SK-N-SH treated with all-trans-retinoic acid at 6 μM for 48 hours (cell line): ENCODE results near the gene SPP1.

ENCODE experiments used
- ATAC-seq: fragments of 200-7000 bp; cut with Tn5 transposase; 3 replicates; pipeline ENCODE4 v1.9.1; 2020; ENCODE audit warnings: mild to moderate bottlenecking, moderate library complexity
- ARNTL ChIP-seq: fragments of 450-650 bp; formaldehyde crosslinking; IDR thresholded peaks from 2 replicates; pipeline ENCODE4 v1.5.0; 2020; ENCODE audit warnings: low read depth, mild to moderate bottlenecking, moderate library complexity, borderline replicate concordance
- BACH2 ChIP-seq: fragments of 250-450 bp; sonication (Bioruptor Pico); IDR thresholded peaks from 2 replicates; pipeline ENCODE4 v1.9.0; 2021; ENCODE audit warnings: mild to moderate bottlenecking, borderline replicate concordance
- ESRRG ChIP-seq: fragments of 250-450 bp; sonication (Bioruptor Pico); IDR thresholded peaks from 2 replicates; pipeline ENCODE4 v1.6.1; 2021; ENCODE audit warnings: mild to moderate bottlenecking
- GLIS3 ChIP-seq: fragments of 250-450 bp; sonication (Bioruptor Pico); IDR thresholded peaks from 2 replicates; pipeline ENCODE4 v1.5.0; 2020; ENCODE audit warnings: mild to moderate bottlenecking, moderate library complexity
- ISL1 ChIP-seq: fragments of 250-450 bp; sonication (Bioruptor Pico); IDR thresholded peaks from 2 replicates; pipeline ENCODE4 v2.1.2; 2022; ENCODE audit warnings: mild to moderate bottlenecking, moderate library complexity
- POU6F1 ChIP-seq: fragments of 250-450 bp; sonication (Bioruptor Pico); IDR thresholded peaks from 2 replicates; pipeline ENCODE4 v1.8.0; 2021; ENCODE audit warnings: low read depth, mild to moderate bottlenecking, moderate library complexity, borderline replicate concordance
- PPARA ChIP-seq: fragments of 250-450 bp; sonication (Bioruptor Pico); IDR thresholded peaks from 2 replicates; pipeline ENCODE4 v1.5.0; 2020; ENCODE audit warnings: mild to moderate bottlenecking, borderline replicate concordance
- RARB ChIP-seq: fragments of 250-450 bp; sonication (Bioruptor Pico); IDR thresholded peaks from 2 replicates; pipeline ENCODE4 v1.8.0; 2021; ENCODE audit warnings: mild to moderate bottlenecking, moderate library complexity
- SNAI2 ChIP-seq: fragments of 250-450 bp; sonication (Bioruptor Pico); IDR thresholded peaks from 2 replicates; pipeline ENCODE4 v1.5.0; 2020; ENCODE audit warnings: mild to moderate bottlenecking, moderate library complexity
- TCF4 ChIP-seq: fragments of 250-450 bp; sonication (Bioruptor Pico); IDR thresholded peaks from 2 replicates; pipeline ENCODE4 v1.8.0; 2021; ENCODE audit warnings: mild to moderate bottlenecking, moderate library complexity, borderline replicate concordance
- TOX ChIP-seq: fragments of 250-450 bp; sonication (Bioruptor Pico); IDR thresholded peaks from 2 replicates; pipeline ENCODE4 v1.8.0; 2021; ENCODE audit warnings: mild to moderate bottlenecking, moderate library complexity, borderline replicate concordance
- ZC3H10 ChIP-seq: fragments of 250-450 bp; sonication (Bioruptor Pico); IDR thresholded peaks from 2 replicates; pipeline ENCODE4 v1.5.1; 2021; ENCODE audit warnings: mild to moderate bottlenecking, moderate library complexity
- ZFP3 ChIP-seq: fragments of 250-450 bp; sonication (Bioruptor Pico); IDR thresholded peaks from 2 replicates; pipeline ENCODE4 v1.5.0; 2020; ENCODE audit warnings: mild to moderate bottlenecking, moderate library complexity
- ZFP30 ChIP-seq: fragments of 450-650 bp; formaldehyde crosslinking; IDR thresholded peaks from 2 replicates; pipeline ENCODE4 v1.5.0; 2022; ENCODE audit warnings: mild to moderate bottlenecking, moderate library complexity
- ZNF565 ChIP-seq: fragments of 450-650 bp; formaldehyde crosslinking; conservative IDR thresholded peaks from 2 replicates; pipeline ENCODE4 v1.5.0; 2020; ENCODE audit warnings: low read depth, mild to moderate bottlenecking, moderate library complexity
- ZNF70 ChIP-seq: fragments of 450-650 bp; formaldehyde crosslinking; IDR thresholded peaks from 2 replicates; pipeline ENCODE4 v1.5.0; 2020; ENCODE audit warnings: mild to moderate bottlenecking, moderate library complexity
- ZNF8 ChIP-seq: fragments of 450-650 bp; formaldehyde crosslinking; IDR thresholded peaks from 2 replicates; pipeline ENCODE4 v1.5.0; 2020; ENCODE audit warnings: mild to moderate bottlenecking, moderate library complexity
- TF ChIP-seq, protein P1 (sequence below): fragments of 250-450 bp; sonication (Bioruptor Pico); IDR thresholded peaks from 2 replicates; pipeline ENCODE4 v1.5.1; 2020; ENCODE audit warnings: low read depth, mild to moderate bottlenecking, moderate library complexity
- TF ChIP-seq, protein P2 (sequence below): fragments of 250-450 bp; sonication (Bioruptor Pico); IDR thresholded peaks from 2 replicates; pipeline ENCODE4 v1.5.1; 2021; ENCODE audit warnings: mild to moderate bottlenecking, moderate library complexity
- TF ChIP-seq, protein P3 (sequence below): fragments of 250-450 bp; sonication (Bioruptor Pico); IDR thresholded peaks from 2 replicates; pipeline ENCODE4 v1.8.0; 2020; ENCODE audit warnings: mild to moderate bottlenecking, moderate library complexity, borderline replicate concordance

Gene SPP1

GRCh38 chr4:87932718-87933141 lies 42.8 kb upstream of the SPP1 start:
- no peak for TF ChIP-seq BACH2
- TF ChIP-seq ZC3H10 (CRISPR knock-in tag), result no peak
- TF ChIP-seq, protein P1, sequence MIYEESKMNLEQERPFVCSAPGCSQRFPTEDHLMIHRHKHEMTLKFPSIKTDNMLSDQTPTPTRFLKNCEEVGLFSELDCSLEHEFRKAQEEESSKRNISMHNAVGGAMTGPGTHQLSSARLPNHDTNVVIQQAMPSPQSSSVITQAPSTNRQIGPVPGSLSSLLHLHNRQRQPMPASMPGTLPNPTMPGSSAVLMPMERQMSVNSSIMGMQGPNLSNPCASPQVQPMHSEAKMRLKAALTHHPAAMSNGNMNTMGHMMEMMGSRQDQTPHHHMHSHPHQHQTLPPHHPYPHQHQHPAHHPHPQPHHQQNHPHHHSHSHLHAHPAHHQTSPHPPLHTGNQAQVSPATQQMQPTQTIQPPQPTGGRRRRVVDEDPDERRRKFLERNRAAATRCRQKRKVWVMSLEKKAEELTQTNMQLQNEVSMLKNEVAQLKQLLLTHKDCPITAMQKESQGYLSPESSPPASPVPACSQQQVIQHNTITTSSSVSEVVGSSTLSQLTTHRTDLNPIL, result no peak
- no peak for TF ChIP-seq PPARA
- no peak for TF ChIP-seq ZNF565
- no peak for TF ChIP-seq GLIS3
- no peak for TF ChIP-seq TOX
- no peak for TF ChIP-seq ESRRG (CRISPR knock-in tag)
- no peak for TF ChIP-seq RARB (CRISPR knock-in tag)
- TF ChIP-seq POU6F1, result no peak
- TF ChIP-seq, protein P2, sequence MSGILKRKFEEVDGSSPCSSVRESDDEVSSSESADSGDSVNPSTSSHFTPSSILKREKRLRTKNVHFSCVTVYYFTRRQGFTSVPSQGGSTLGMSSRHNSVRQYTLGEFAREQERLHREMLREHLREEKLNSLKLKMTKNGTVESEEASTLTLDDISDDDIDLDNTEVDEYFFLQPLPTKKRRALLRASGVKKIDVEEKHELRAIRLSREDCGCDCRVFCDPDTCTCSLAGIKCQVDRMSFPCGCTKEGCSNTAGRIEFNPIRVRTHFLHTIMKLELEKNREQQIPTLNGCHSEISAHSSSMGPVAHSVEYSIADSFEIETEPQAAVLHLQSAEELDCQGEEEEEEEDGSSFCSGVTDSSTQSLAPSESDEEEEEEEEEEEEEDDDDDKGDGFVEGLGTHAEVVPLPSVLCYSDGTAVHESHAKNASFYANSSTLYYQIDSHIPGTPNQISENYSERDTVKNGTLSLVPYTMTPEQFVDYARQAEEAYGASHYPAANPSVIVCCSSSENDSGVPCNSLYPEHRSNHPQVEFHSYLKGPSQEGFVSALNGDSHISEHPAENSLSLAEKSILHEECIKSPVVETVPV, result no peak
- TF ChIP-seq, protein P3, sequence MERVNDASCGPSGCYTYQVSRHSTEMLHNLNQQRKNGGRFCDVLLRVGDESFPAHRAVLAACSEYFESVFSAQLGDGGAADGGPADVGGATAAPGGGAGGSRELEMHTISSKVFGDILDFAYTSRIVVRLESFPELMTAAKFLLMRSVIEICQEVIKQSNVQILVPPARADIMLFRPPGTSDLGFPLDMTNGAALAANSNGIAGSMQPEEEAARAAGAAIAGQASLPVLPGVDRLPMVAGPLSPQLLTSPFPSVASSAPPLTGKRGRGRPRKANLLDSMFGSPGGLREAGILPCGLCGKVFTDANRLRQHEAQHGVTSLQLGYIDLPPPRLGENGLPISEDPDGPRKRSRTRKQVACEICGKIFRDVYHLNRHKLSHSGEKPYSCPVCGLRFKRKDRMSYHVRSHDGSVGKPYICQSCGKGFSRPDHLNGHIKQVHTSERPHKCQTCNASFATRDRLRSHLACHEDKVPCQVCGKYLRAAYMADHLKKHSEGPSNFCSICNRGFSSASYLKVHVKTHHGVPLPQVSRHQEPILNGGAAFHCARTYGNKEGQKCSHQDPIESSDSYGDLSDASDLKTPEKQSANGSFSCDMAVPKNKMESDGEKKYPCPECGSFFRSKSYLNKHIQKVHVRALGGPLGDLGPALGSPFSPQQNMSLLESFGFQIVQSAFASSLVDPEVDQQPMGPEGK (CRISPR knock-in tag), result no peak
- TF ChIP-seq ZFP3 (CRISPR knock-in tag), result no peak
- TF ChIP-seq SNAI2 (CRISPR knock-in tag), result no peak
- no peak for TF ChIP-seq TCF4 (CRISPR knock-in tag)
- TF ChIP-seq, all 23 proteins: peak for 0
- ATAC-seq, result no peak

DNA sequence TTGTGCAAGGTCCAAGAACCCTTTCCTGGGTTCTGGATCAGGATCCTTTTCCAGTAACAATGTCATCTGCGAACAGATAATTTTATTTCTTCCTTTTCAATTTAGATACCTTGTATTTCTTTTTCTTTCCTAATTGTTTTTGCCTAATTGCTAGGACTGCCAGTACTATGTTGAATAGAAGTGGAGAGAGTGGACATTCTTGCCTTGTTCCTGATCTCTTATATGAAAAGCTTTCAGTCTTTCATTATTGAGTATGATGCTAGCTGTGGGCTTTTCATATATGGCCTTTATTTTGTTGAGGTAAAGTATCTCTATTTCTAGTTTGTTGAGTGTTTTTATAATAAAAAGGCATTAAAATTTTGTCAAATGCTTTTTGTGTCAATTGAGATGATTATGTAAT lies 42.2 kb upstream of the SPP1 start:
- TF ChIP-seq, protein P2, result no peak
- TF ChIP-seq RARB (CRISPR knock-in tag), result no peak
- no peak for TF ChIP-seq ZFP3 (CRISPR knock-in tag)
- TF ChIP-seq ZNF8 (CRISPR knock-in tag), result no peak
- no peak for TF ChIP-seq ZFP30
- TF ChIP-seq ARNTL (CRISPR knock-in tag), result no peak
- TF ChIP-seq, protein P1, result no peak
- no peak for TF ChIP-seq ZNF70 (CRISPR knock-in tag)
- TF ChIP-seq ESRRG (CRISPR knock-in tag), result no peak
- no peak for TF ChIP-seq BACH2
- no peak for TF ChIP-seq SNAI2 (CRISPR knock-in tag)
- TF ChIP-seq ZC3H10 (CRISPR knock-in tag), result no peak
- TF ChIP-seq, protein P3 (CRISPR knock-in tag), result no peak
- TF ChIP-seq POU6F1, result no peak
- TF ChIP-seq GLIS3, result no peak
- TF ChIP-seq ISL1 (CRISPR knock-in tag), result no peak
- no peak for TF ChIP-seq TOX
- no peak for ATAC-seq
